Fibroblast of lung (primary cell): ENCODE data around the gene DNAH14.

Experiments
- EZH2 ChIP-seq: IDR thresholded peaks from 2 replicates; pipeline ENCODE4 v1.5.1; 2012; ENCODE audit warnings: low read length, control low read depth, mild to moderate bottlenecking; ENCODE audit errors: missing control alignments
- TF ChIP-seq, protein P1 (sequence below), 2 donors: IDR thresholded peaks in 1 of 2; conservative IDR thresholded peaks in 1 of 2; 1 replicate in 1 of 2; 2 replicates in 1 of 2; pipeline ENCODE4 v1.5.1; 2011 to 2012; ENCODE audit warnings: low read length in 2 of 2, control low read depth in 1 of 2, inconsistent platforms in 1 of 2, low read depth in 1 of 2, mild to moderate bottlenecking in 1 of 2

GRCh38 chr1:224980181-224980580 is 50.7 kb downstream of the DNAH14 start:
- TF ChIP-seq, protein P1, sequence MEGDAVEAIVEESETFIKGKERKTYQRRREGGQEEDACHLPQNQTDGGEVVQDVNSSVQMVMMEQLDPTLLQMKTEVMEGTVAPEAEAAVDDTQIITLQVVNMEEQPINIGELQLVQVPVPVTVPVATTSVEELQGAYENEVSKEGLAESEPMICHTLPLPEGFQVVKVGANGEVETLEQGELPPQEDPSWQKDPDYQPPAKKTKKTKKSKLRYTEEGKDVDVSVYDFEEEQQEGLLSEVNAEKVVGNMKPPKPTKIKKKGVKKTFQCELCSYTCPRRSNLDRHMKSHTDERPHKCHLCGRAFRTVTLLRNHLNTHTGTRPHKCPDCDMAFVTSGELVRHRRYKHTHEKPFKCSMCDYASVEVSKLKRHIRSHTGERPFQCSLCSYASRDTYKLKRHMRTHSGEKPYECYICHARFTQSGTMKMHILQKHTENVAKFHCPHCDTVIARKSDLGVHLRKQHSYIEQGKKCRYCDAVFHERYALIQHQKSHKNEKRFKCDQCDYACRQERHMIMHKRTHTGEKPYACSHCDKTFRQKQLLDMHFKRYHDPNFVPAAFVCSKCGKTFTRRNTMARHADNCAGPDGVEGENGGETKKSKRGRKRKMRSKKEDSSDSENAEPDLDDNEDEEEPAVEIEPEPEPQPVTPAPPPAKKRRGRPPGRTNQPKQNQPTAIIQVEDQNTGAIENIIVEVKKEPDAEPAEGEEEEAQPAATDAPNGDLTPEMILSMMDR (conservative IDR thresholded peaks at IDR 0.05 in 1 of 2, IDR thresholded peaks at IDR 0.05 in 1 of 2; ENCODE audit: low read depth in 1 of 2, low read length in 2 of 2) = no peak
- TF ChIP-seq EZH2 = no peak
